Skeletal muscle satellite cell (primary cell): ENCODE measurements around the gene GCKR.

Experiments used
- H3K27me3 ChIP-seq: 2 replicates; pipeline ENCODE4 v1.7.0; 2013; ENCODE audit warnings: low read length; ENCODE audit not compliant: control insufficient read depth, insufficient read depth
- H3K36me3 ChIP-seq: 2 replicates; pipeline ENCODE4 v1.7.0; 2013; ENCODE audit warnings: mild to moderate bottlenecking, control low read depth, low read length; ENCODE audit not compliant: insufficient read depth
- H3K4me1 ChIP-seq: 2 replicates; pipeline ENCODE4 v1.7.0; 2013; ENCODE audit warnings: low read length; ENCODE audit not compliant: control insufficient read depth, insufficient read depth
- H3K4me2 ChIP-seq: 2 replicates; pipeline ENCODE4 v1.7.0; 2013; ENCODE audit warnings: mild to moderate bottlenecking, low read length
- H3K4me3 ChIP-seq: 2 replicates; pipeline ENCODE4 v1.7.0; 2013; ENCODE audit warnings: low read length
- H3K9ac ChIP-seq: 2 replicates; pipeline ENCODE4 v1.7.0; 2013; ENCODE audit warnings: mild to moderate bottlenecking, low read depth, low read length, moderate library complexity
- H3K9me3 ChIP-seq: replicated peaks from 2 replicates; pipeline ENCODE4 v1.7.0; 2013; ENCODE audit warnings: mild to moderate bottlenecking, control low read depth, low read length

Gene GCKR

DNA sequence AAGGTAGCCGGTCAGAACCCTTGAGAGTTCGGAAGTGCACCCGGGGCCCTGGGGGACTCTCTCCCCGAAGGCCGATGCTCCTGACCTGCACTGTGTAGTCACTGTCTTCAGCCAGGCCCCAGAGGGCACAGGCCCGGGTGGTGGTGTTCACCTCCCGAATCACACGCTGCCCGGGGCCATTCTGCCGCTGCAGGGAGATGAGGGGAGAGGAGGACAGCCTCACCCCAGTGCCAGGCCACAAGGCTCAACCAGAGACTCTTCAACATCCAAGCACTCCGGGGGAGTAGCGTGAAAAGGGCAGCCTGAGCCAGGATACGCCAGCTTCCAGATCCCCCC lies 2.7 kb upstream of the GCKR start:
- peaks cover 17% of the 10 kb centered on the region for H3K4me1 ChIP-seq
- peak overlapping the region; percentile 83 for H3K9ac ChIP-seq
- peak overlapping the region; percentile 95 for H3K4me2 ChIP-seq
- no peaks in the 10 kb centered on the region for H3K9me3 ChIP-seq
- peaks cover 4% of the 10 kb centered on the region for H3K36me3 ChIP-seq
- peak overlapping the region; percentile 73 for H3K4me3 ChIP-seq
- no peaks in the 10 kb centered on the region for H3K27me3 ChIP-seq

DNA sequence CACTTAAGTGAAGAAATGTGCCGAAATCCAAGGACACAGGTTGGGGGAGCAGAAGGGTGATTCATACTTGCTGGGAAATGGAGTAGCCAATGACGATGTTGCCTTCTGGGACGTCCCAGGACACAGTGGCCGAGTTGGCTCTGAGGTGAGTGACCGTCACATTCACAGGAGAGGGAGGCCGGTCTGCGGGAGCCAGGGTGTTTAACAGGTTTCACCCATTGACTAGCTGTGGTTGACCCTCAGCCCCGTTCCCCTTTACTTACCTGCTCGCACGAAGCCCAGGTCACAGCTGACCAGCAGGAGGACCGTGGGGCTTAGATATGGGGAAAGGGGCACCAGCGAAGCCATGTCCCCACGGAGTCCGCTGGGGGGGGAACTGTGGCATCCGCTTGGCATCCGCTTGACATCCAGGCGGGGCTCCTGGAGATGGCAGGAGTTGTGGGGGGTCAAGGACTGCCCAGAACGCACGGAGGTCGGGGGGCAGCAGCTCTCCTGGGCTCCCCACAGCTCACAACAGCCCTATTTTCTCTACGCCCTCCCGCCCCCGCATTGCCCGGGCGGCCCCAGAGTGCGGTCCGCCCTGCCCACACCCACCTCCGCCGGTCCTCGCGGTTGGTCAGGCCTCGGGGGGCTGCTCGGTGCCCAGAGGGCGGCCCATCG lies 2.2 kb upstream of the GCKR start:
- peak overlapping the region; percentile 83 for H3K9ac ChIP-seq

DNA sequence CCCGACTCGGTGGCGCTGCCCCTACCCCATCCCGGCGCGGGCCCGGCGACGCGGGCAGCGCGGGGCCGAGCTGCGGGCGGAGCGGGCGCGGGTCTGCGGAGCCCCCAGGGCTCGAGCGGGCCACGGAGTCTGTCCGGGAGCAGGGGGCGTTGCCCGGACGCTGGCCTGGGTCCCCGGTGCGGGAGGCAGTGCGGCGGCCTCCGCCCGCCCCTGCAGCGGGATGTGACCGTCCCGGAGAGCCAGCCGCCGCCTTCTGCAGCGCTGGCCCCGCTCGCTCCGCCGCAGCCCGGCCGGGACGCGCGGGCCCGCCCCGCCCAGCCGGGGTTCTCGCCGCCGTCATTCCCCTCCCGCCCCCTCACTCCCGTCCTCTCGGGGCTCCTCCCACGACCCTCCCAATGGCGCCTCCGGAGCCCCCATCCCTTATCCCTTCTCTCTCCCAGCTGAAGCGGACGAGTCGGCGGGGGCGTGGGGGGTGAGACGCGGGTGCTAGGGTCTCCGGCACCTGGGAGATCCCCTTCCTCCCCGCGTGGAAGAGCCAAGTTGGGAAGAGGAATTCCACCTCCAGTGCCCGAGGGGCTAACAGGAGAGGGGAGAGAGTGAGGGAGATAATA lies 1.6 kb upstream of the GCKR start, which contains the start of gene FNDC4:
FNDC4 (minus strand) TSS at position 257 of the 611 bp plus-strand sequence. CDS start 521 bp downstream, outside the sequence.
- peaks cover 4% of the 10 kb centered on the region for H3K36me3 ChIP-seq
- no peaks in the 10 kb centered on the region for H3K27me3 ChIP-seq
- peaks cover 11% of the 10 kb centered on the region for H3K4me1 ChIP-seq
- peak within 1 kb of the TSS; percentile 73 for H3K4me3 ChIP-seq
- H3K4me2 ChIP-seq, result peak within 1 kb of the TSS; percentile 95
- peak within 1 kb of the TSS; percentile 83 for H3K9ac ChIP-seq
- H3K9me3 ChIP-seq, result no peaks in the 10 kb centered on the region

More for the DNA sequence above, 2.2 kb upstream of the GCKR start:
- Histone ChIP-seq H3K9me3 (no peaks in the 10 kb centered on the region), H3K4me2 (peak overlapping the region; percentile 95), H3K4me1 (peaks cover 13% of the 10 kb centered on the region), H3K4me3 (peak overlapping the region; percentile 73), H3K36me3 (peaks cover 4% of the 10 kb centered on the region), H3K27me3 (no peaks in the 10 kb centered on the region)

DNA sequence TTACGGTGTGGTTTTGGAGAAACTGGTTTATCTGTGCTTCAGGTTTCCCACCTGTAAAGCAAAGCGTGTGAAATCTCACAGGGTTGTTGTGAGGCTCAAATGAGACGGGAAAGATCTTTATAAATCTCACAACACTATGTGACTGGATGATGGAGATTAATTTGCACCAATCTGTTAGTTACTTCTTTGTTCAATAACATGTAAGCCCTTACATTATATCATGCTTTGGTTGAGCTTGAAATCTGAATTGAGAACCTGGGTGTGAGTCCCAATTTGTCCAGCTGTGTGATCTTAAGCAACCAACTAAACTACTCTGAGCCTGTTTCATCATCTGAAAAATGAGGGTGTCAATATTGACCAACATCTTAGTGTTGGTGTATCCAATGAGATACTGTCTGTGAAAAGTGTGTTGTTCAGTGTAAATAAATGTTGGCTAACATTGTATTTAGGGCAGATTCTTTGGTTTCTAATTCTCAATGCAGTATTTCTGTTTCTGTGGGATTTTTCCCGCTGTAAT lies 741 bp upstream of the GCKR start:
- H3K4me3 ChIP-seq, result no peak overlapping the region
- H3K4me2 ChIP-seq, result peak overlapping the region; percentile 95
- H3K27me3 ChIP-seq, result no peaks in the 10 kb centered on the region
- no peak overlapping the region for H3K9ac ChIP-seq
- H3K4me1 ChIP-seq, result peaks cover 8% of the 10 kb centered on the region
- no peaks in the 10 kb centered on the region for H3K9me3 ChIP-seq
- H3K36me3 ChIP-seq, result peaks cover 4% of the 10 kb centered on the region

DNA sequence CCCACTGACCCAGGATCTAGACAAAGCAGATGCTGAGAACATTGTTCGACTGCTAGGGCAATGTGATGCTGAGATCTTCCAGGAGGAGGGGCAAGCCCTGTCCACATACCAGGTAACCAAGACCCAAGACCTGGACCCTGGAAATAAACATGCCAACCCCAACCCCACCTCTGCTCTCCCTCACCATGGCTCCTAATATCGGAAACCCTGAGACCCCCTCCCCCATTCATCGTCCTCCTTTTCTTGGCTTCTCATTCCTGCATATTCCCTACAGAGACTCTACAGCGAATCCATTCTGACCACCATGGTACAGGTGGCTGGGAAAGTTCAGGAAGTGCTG lies 619 bp downstream of the GCKR start:
- peaks cover under 1% of the 10 kb centered on the region for H3K36me3 ChIP-seq
- H3K4me3 ChIP-seq, result no peak overlapping the region
- H3K9me3 ChIP-seq, result no peaks in the 10 kb centered on the region
- no peaks in the 10 kb centered on the region for H3K27me3 ChIP-seq
- H3K4me2 ChIP-seq, result no peak overlapping the region
- peaks cover 14% of the 10 kb centered on the region for H3K4me1 ChIP-seq
- H3K9ac ChIP-seq, result no peak overlapping the region

DNA sequence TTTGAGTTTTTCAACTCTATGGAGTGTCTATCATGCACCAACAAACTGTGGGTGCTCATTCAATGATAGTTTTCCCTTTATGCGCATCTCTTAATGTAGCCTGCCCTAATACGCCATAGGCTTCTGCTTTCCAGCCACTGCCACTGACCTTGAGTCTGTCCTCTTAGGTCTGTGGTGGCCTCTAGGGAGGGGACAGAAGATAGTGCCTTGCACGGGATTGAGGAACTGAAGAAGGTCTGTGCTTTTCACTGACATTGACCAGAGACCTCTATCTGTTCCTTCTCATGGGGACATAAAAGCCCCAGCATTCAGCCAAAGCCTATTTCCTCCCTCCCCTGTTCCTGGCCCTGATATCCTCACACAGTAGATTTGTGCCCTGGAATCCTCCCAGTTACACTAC lies 2.3 kb downstream of the GCKR start:
- Histone ChIP-seq H3K27me3 (no peaks in the 10 kb centered on the region), H3K36me3 (no peaks in the 10 kb centered on the region), H3K4me2 (no peak overlapping the region), H3K9ac (no peak overlapping the region), H3K9me3 (no peaks in the 10 kb centered on the region), H3K4me1 (peaks cover 14% of the 10 kb centered on the region), H3K4me3 (no peak overlapping the region)

DNA sequence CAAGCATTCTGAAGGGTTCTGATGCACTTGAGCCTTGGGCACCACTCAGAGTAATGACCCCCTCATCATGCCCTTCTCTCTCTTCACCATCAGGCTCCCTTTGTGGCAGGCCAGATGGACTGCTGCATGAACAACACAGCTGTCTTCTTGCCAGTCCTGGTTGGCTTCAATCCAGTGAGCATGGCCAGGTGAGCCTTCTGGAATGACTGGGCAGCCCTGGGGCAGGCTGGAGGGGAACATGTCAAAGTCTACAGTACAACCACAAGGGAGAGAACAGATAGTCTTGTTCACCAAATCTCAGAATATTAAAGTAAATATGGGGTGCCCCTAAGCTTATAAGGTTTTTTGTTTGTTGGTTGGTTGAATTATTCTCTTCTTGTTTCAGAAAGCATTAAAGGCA lies 4.4 kb downstream of the GCKR start:
- H3K36me3 ChIP-seq, result no peaks in the 10 kb centered on the region
- no peaks in the 10 kb centered on the region for H3K27me3 ChIP-seq

DNA sequence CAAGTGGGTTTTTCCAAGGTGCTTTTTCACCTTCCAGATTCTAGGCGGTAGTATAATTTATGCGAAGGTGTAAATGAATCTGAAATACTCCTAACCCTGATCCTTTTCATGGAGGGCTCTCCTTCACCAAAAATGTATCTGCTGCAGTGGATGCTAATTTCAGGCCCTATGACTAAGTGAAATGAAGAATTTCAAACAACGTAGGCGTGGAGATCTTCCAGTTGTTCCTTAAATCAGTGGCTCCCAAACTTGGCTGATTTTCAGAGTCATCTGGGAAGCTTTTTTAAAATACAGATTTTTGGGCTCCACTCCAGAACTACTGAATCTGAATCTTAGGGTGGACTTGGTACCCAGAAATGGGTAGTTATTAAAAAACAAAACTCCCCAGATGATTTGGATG lies 5.5 kb downstream of the GCKR start:
- Histone ChIP-seq H3K27me3 (no peaks in the 10 kb centered on the region), H3K4me1 (peaks cover 9% of the 10 kb centered on the region), H3K4me3 (no peak overlapping the region), H3K9ac (no peak overlapping the region), H3K36me3 (no peaks in the 10 kb centered on the region), H3K4me2 (no peak overlapping the region), H3K9me3 (no peaks in the 10 kb centered on the region)

More for the DNA sequence above, 4.4 kb downstream of the GCKR start:
- peaks cover 9% of the 10 kb centered on the region for H3K4me1 ChIP-seq
- H3K4me3 ChIP-seq, result no peak overlapping the region
- H3K9ac ChIP-seq, result no peak overlapping the region
- H3K9me3 ChIP-seq, result no peaks in the 10 kb centered on the region
- H3K4me2 ChIP-seq, result no peak overlapping the region

DNA sequence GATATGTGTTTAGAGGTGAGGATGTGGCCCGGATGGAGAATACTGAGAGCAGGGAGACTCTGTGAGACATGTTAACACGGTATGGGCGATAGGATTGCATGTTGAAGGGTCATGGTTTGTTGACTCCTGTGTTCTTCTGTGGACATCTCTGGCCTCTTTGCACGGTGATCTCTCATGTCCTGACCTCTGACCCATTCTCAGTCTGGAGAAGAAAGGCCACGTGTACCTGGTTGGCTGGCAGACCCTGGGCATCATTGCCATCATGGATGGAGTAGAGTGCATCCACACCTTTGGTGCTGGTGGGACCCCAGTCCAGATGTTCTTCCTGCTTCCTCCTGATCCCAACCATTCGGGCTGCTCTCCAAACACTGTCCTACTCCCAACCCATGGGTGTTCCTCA lies 9.9 kb downstream of the GCKR start:
- Histone ChIP-seq H3K4me1 (peaks cover 8% of the 10 kb centered on the region), H3K9ac (no peak overlapping the region), H3K4me2 (no peak overlapping the region), H3K9me3 (no peaks in the 10 kb centered on the region), H3K27me3 (no peaks in the 10 kb centered on the region), H3K4me3 (no peak overlapping the region), H3K36me3 (no peaks in the 10 kb centered on the region)

DNA sequence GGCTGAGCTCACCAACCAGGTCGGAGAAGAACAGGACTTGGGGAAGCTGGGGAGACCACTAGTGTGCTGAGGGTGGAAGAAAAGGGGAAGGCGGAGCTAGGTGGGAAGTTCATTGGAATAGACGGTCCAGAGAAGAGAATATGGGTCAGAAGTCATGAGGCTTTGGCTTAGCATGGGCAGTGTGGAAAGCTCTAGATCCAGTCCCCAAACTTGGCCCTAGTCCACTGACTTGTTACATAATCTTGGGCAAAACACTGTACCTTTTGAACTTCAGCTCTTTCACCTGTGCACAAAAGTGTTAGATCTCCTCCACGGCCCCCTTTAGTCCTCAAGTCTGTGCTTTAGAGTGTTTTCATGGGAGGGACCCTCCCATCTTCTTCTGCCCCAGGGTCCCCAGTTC lies 10.7 kb downstream of the GCKR start:
- Histone ChIP-seq H3K27me3 (no peaks in the 10 kb centered on the region), H3K4me1 (peaks cover 3% of the 10 kb centered on the region), H3K4me2 (no peak overlapping the region), H3K9ac (no peak overlapping the region), H3K36me3 (no peaks in the 10 kb centered on the region), H3K4me3 (no peak overlapping the region), H3K9me3 (no peaks in the 10 kb centered on the region)

DNA sequence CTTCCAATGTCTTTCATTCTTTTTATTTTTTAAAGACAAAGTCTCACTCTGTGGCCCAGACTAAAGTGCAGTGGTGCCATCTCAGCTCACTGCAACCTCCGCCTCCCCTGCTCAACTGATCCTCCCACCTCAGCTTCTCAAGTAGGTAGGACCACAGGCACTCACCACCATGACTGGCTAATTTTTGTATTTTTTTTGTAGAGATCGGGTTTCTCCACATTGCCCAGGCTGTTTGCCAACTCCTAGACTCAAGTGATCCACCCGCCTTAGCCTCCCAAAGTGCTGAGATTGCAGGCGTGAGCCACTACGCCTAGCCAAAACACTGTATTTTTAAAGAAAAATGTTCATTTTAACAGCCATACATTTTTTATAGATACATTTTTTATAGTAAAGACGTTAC lies 12.7 kb downstream of the GCKR start:
- Histone ChIP-seq H3K4me3 (no peak overlapping the region), H3K4me1 (no peaks in the 10 kb centered on the region), H3K27me3 (peaks cover 7% of the 10 kb centered on the region), H3K9ac (no peak overlapping the region), H3K36me3 (no peaks in the 10 kb centered on the region), H3K4me2 (no peak overlapping the region), H3K9me3 (no peaks in the 10 kb centered on the region)
